Measurements from ENCODE around the gene SPAG6.
"Not testable (repeated sequence)": the region's sequence is repeated elsewhere in the genome, so short reads cannot be mapped to it uniquely, and the experiment has no call there.

SPAG6 gene

DNA sequence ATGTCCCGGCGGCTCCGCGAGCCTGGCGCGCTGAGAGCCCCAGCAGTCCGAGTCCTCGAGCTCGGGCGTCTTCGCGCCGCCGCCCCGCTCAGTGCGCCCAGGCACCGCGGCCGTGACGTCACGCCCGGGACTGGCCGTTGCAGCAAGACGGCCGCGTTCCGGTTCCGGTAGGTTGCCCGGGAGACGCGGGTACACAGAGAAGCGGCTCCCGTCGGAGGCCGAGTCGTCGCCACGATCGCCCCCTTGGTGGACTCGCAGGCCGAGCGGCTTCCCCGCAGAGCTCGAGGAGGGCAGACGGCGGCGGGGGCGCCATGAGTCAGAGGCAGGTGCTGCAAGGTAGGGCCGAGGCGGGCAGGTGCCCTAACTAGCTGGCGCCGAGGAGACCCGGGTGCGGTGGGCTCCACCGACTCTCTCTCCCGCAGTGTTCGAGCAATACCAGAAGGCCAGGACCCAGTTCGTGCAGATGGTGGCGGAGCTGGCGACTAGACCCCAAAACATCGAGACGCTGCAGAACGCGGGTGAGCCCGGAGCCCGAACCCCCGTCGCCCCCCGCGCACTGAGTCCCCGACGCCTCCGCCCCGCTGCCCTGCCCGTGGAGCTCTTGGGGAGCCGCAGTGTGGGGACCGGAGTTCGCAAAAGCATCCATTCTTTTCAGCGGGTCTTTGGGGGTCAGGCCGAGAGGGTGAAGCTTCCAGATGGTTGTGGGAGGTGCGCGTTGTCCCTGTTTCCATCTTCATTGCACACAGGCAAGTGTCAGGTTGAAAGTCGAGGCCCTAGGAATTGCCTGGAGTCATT lies at the start of gene SPAG6:
Gene SPAG6 (plus strand): TSS at position 196 of the 795 bp plus-strand sequence. CDS start 116 bp downstream, at position 312.
- TF ChIP-seq YY1 (IDR thresholded peaks at IDR 0.05; ENCODE audit: insufficient read depth, insufficient read length): no peak
- TF ChIP-seq SUZ12 (IDR thresholded peaks at IDR 0.05; ENCODE audit: extremely low read depth, insufficient read depth, insufficient read length): no peak
- TF ChIP-seq ZNF274 (IDR thresholded peaks at IDR 0.05; ENCODE audit: low read depth, low read length): no peak
- Histone ChIP-seq H3K9me3 (ENCODE audit: insufficient read depth, low read length) (no peaks in the 10 kb centered on the region), H3K4me3 (ENCODE audit: insufficient read length, low read depth) (peak within 1 kb of the TSS; percentile 35), H3K9ac (ENCODE audit: insufficient read length, low read depth) (no peak within 1 kb of the TSS), H3K36me3 (ENCODE audit: insufficient read depth, insufficient read length, low read length) (no peaks in the 10 kb centered on the region), H3K27me3 (ENCODE audit: insufficient read depth, insufficient read length) (peaks cover 72% of the 10 kb centered on the region), H3K4me1 (ENCODE audit: insufficient read depth, insufficient read length) (no peaks in the 10 kb centered on the region)
- DNase-seq (ENCODE audit: low read depth, low spot score): no peak

DNA sequence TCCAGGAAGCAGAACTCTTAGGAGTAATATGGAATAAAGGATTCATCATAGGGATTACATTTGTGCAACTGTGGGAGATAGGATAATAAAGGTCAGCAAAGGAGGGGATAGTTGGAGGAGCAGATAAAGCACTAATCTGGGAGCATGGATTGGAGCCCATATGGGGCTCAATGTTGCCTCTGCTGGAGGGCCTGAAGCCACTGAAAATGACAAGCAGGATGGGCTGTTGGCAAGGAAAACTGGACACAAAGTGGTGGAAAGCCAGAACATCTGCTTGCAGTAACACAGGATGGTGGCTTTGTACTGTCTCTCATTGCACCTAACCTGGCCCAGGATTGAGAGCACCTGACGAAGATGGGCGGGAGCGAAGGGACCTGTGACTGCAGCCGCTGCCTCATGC lies 44.1 kb upstream of the SPAG6 start:
- Histone ChIP-seq H3K36me3 (ENCODE audit: insufficient read depth, insufficient read length, low read length) (no peaks in the 10 kb centered on the region), H3K4me1 (ENCODE audit: insufficient read depth, insufficient read length) (no peaks in the 10 kb centered on the region), H3K27me3 (ENCODE audit: insufficient read depth, insufficient read length) (no peaks in the 10 kb centered on the region), H3K9ac (ENCODE audit: insufficient read length, low read depth) (no peak overlapping the region), H3K9me3 (ENCODE audit: insufficient read depth, low read length) (no peaks in the 10 kb centered on the region), H3K4me3 (ENCODE audit: insufficient read length, low read depth) (no peak overlapping the region)
- DNase-seq (ENCODE audit: low read depth, low spot score): no peak
- TF ChIP-seq YY1 (IDR thresholded peaks at IDR 0.05; ENCODE audit: insufficient read depth, insufficient read length) (no peak), ZNF274 (IDR thresholded peaks at IDR 0.05; ENCODE audit: low read depth, low read length) (no peak), SUZ12 (IDR thresholded peaks at IDR 0.05; ENCODE audit: extremely low read depth, insufficient read depth, insufficient read length) (no peak)

DNA sequence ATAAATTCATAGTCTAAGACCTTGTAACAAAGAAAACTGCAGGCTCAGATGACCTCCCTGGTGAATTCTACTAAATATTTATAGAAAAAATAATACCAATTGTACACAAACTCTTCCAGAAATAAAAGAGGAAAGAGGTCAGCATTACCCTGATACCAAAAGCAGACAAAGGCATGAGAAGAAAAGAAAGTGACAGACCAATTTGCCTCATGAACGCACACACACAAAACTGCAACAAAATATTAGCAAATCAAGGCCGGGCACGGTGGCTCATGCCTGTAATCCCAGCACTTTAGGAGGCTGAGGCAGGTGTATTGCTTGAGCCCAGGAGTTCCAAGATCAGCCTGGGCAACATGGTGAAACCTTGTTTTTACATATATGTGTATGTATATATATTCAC lies 41.8 kb upstream of the SPAG6 start:
- Histone ChIP-seq H3K9me3 (ENCODE audit: insufficient read depth, low read length) (no peaks in the 10 kb centered on the region), H3K36me3 (ENCODE audit: insufficient read depth, insufficient read length, low read length) (no peaks in the 10 kb centered on the region), H3K4me1 (ENCODE audit: insufficient read depth, insufficient read length) (no peaks in the 10 kb centered on the region), H3K4me3 (ENCODE audit: insufficient read length, low read depth) (no peak overlapping the region), H3K9ac (ENCODE audit: insufficient read length, low read depth) (no peak overlapping the region), H3K27me3 (ENCODE audit: insufficient read depth, insufficient read length) (no peaks in the 10 kb centered on the region)
- TF ChIP-seq YY1 (IDR thresholded peaks at IDR 0.05; ENCODE audit: insufficient read depth, insufficient read length) (no peak), SUZ12 (IDR thresholded peaks at IDR 0.05; ENCODE audit: extremely low read depth, insufficient read depth, insufficient read length) (no peak), ZNF274 (IDR thresholded peaks at IDR 0.05; ENCODE audit: low read depth, low read length) (no peak)
- no peak for DNase-seq (ENCODE audit: low read depth, low spot score)

DNA sequence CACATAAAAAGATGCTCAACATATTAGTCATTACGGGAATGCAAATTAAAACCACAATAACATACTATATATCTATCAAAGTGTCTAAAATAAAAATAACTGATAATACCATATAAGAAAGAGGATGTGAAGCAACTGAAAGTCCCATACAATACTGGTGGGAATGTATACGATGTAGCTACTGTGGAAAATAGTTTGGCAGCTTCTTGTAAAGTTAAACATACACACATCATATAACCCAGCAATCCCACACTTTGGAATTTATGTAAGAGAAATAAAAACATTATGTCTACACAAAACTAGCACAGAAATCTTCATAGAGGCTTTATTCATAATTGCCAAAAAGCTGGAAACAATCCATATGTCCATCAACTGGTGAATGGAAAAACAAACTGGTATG lies 39.6 kb upstream of the SPAG6 start:
- no peaks in the 10 kb centered on the region for H3K4me1 ChIP-seq (ENCODE audit: insufficient read depth, insufficient read length)
- no peaks in the 10 kb centered on the region for H3K9me3 ChIP-seq (ENCODE audit: insufficient read depth, low read length)
- DNase-seq (ENCODE audit: low read depth, low spot score): no peak
- no peaks in the 10 kb centered on the region for H3K36me3 ChIP-seq (ENCODE audit: insufficient read depth, insufficient read length, low read length)
- no peaks in the 10 kb centered on the region for H3K27me3 ChIP-seq (ENCODE audit: insufficient read depth, insufficient read length)
- TF ChIP-seq SUZ12 (IDR thresholded peaks at IDR 0.05; ENCODE audit: extremely low read depth, insufficient read depth, insufficient read length): no peak
- no peak for TF ChIP-seq ZNF274 (IDR thresholded peaks at IDR 0.05; ENCODE audit: low read depth, low read length)
- no peak overlapping the region for H3K4me3 ChIP-seq (ENCODE audit: insufficient read length, low read depth)
- no peak overlapping the region for H3K9ac ChIP-seq (ENCODE audit: insufficient read length, low read depth)

DNA sequence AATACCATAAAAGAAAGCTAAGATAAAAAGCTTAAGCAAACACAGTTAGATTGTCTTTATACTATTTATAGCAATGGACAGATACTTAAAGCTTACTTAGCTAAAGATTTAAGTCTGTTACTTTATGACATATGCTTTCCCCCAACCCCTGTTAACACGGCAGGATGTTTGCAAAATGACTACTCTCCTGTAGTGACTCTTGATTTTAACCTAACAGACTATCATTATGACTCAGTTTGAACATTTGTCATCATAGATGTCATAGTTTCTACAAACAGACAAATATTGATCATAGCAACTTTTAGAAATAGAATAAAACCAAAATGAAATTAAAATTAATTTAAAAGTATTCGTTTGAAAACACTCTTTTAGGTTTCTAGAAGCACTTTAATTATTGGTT lies 36.9 kb upstream of the SPAG6 start:
- Histone ChIP-seq H3K27me3 (ENCODE audit: insufficient read depth, insufficient read length) (peaks cover 7% of the 10 kb centered on the region), H3K4me3 (ENCODE audit: insufficient read length, low read depth) (no peak overlapping the region), H3K9me3 (ENCODE audit: insufficient read depth, low read length) (no peaks in the 10 kb centered on the region), H3K9ac (ENCODE audit: insufficient read length, low read depth) (no peak overlapping the region), H3K36me3 (ENCODE audit: insufficient read depth, insufficient read length, low read length) (no peaks in the 10 kb centered on the region), H3K4me1 (ENCODE audit: insufficient read depth, insufficient read length) (no peaks in the 10 kb centered on the region)
- TF ChIP-seq YY1 (IDR thresholded peaks at IDR 0.05; ENCODE audit: insufficient read depth, insufficient read length): no peak
- TF ChIP-seq SUZ12 (IDR thresholded peaks at IDR 0.05; ENCODE audit: extremely low read depth, insufficient read depth, insufficient read length): no peak
- TF ChIP-seq ZNF274 (IDR thresholded peaks at IDR 0.05; ENCODE audit: low read depth, low read length): no peak
- DNase-seq (ENCODE audit: low read depth, low spot score): no peak

DNA sequence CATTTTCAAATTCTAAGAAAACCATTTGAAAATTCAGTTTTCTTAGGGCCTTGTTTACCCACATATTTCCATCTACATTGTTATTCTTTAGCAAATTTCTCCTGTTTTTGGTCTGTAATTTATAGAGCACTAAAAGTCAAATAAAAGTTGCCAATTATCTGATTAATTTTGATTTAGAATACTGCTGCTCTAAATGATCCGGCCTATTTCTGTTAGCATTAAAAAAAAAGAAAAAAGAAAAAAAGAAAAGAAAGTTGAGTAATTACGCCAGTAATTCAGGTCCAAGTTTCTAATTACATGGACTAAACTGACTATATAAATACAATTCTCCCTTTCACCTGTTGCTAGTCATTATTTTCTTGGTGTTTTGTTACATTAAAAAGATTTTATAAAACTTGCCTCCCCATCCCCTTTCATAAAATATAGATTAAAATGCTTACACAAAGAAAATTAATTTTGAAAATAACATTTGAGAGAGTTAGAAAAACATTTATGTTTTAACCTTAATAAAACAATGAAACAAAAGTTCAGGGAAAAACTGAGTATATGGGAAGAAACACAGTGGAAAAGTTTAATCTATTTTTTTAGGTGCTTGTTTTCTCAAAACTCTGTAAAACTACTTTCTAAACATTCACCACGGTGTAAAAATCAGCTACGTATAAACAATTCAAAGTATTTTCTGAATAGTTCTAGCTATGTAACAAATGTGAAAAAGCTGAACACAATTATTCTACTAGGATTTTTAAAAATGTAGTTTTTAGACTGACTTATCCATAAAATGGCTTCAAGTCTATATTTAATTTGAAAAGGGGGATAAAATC lies 35.9 kb upstream of the SPAG6 start:
- Histone ChIP-seq H3K9me3 (ENCODE audit: insufficient read depth, low read length) (no peaks in the 10 kb centered on the region), H3K4me1 (ENCODE audit: insufficient read depth, insufficient read length) (no peaks in the 10 kb centered on the region), H3K9ac (ENCODE audit: insufficient read length, low read depth) (no peak overlapping the region), H3K36me3 (ENCODE audit: insufficient read depth, insufficient read length, low read length) (no peaks in the 10 kb centered on the region), H3K27me3 (ENCODE audit: insufficient read depth, insufficient read length) (peaks cover 17% of the 10 kb centered on the region), H3K4me3 (ENCODE audit: insufficient read length, low read depth) (no peak overlapping the region)
- TF ChIP-seq YY1 (IDR thresholded peaks at IDR 0.05; ENCODE audit: insufficient read depth, insufficient read length): no peak
- no peak for TF ChIP-seq SUZ12 (IDR thresholded peaks at IDR 0.05; ENCODE audit: extremely low read depth, insufficient read depth, insufficient read length)
- TF ChIP-seq ZNF274 (IDR thresholded peaks at IDR 0.05; ENCODE audit: low read depth, low read length): no peak
- DNase-seq (ENCODE audit: low read depth, low spot score): no peak

DNA sequence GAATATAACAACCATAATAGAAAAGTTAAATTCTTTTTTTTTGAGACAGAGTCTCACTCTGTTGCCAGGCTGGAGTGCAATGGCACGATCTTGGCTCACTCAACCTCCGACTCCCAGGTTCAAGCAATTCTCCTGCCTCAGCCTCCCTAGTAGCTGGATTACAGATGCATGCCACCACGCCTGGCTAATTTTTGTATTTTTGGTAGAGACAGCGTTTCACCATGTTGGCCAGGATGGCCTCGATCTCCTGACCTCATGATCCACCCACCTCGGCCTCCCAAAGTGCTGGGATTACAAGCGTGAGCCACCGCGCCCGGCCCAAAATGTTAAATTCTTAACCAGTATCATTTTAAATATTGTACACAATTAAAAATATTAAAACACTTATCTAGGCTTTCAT lies 35.3 kb upstream of the SPAG6 start:
- DNase-seq (ENCODE audit: low read depth, low spot score); H3K4me1 ChIP-seq (ENCODE audit: insufficient read depth, insufficient read length); H3K9me3 ChIP-seq (ENCODE audit: insufficient read depth, low read length); H3K9ac ChIP-seq (ENCODE audit: insufficient read length, low read depth); H3K4me3 ChIP-seq (ENCODE audit: insufficient read length, low read depth); H3K36me3 ChIP-seq (ENCODE audit: insufficient read depth, insufficient read length, low read length): not testable (repeated sequence)
- peaks cover 23% of the 10 kb centered on the region for H3K27me3 ChIP-seq (ENCODE audit: insufficient read depth, insufficient read length)
